GM15510 (cell line): Measurements from ENCODE around the gene PTPRT.

Source experiments
- POLR2A ChIP-seq: IDR thresholded peaks from 3 replicates; pipeline ENCODE4 v1.6.1; 2011; ENCODE audit warnings: borderline replicate concordance; ENCODE audit not compliant: insufficient read length; ENCODE audit errors: extremely low read depth

Gene PTPRT

DNA sequence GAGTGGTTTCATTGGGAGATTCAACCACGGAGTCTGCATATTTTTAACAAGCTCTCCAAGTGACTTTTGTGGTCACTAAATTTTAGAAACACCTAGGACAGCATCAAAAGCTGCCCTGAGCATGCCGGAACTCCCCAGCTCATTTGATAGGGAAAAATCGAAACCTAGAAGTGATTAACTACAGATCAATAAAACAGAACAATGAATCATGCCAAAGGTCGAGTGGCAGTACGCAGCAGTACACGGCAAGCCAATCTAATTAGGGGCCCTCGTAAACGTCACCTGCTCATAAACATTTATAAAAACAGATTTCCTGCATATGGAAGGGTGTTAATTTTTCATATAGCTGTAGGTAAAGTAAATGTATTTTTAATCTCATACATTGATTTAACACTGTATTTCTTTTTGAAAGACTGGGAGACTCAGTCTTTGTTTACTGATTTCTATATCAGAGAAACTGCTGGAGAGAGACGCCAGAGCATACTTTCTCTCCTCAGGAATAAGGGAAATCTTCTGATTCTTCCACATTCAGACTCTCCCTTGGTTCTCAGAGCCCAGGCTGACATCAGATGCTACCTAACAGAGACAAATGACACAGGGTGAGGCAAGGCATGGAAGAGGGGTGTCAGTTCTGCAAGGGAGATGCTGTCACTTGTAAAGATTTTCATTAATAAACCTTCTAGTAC, 232.5 kb downstream of the PTPRT start:
- TF ChIP-seq POLR2A = no peak

DNA sequence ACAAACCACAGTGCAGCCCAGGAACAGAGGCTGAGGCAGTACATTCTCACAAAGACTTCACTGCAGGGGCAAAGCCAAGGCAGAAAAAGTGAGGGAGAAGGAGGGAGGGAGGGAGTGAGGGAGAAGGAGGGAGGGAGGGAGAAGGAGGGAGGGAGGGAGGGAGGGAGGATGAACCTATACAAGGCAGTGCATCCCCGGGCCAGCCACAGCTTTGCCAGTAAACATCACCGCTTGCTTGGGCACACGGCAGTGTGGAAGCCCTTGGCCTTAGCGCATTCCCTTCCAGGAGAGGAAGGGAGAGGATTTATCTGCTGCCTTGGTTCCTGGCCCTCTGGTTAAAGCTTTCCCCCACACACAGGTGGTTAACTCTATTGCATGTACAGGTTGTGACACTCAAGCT, 234.0 kb downstream of the PTPRT start:
- no peak for TF ChIP-seq POLR2A

DNA sequence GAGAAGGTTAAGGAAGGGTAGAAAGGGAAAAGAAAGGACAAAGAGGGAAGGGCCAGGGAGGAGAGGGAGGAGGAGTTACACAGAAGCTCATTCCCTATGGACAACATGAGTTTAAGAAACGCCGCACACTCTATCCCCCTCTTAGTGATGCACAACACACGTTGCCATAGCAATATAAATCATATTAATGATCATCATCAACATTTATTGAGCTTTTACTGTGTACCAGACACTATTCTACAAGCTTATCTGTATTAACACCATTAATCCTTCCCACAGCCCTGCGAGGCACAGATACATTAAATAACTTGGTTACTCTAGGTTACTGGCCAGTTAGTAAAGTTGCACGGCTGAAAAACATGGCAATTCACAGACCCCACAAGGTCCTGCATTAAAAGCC, 234.8 kb downstream of the PTPRT start:
- no peak for TF ChIP-seq POLR2A

DNA sequence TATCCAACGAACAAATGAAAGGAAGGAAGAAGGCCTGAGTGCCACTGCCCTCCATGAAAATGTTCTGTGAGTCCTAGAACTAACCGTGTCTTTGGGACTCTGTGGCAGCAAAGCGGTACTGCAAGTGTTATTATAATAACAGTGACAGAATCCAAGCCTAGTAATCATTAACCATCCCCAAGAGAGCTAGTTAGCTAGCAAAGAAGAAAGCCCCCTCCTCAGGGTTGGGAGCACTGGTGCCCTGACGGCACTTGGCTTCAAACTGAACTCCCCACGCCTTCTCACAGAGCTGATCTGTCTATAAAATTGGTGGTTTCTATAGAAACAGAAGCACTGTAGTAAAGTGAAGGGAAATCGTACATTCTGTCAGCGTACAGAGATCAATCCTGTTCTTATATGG, 239.8 kb downstream of the PTPRT start:
- TF ChIP-seq POLR2A = no peak

DNA sequence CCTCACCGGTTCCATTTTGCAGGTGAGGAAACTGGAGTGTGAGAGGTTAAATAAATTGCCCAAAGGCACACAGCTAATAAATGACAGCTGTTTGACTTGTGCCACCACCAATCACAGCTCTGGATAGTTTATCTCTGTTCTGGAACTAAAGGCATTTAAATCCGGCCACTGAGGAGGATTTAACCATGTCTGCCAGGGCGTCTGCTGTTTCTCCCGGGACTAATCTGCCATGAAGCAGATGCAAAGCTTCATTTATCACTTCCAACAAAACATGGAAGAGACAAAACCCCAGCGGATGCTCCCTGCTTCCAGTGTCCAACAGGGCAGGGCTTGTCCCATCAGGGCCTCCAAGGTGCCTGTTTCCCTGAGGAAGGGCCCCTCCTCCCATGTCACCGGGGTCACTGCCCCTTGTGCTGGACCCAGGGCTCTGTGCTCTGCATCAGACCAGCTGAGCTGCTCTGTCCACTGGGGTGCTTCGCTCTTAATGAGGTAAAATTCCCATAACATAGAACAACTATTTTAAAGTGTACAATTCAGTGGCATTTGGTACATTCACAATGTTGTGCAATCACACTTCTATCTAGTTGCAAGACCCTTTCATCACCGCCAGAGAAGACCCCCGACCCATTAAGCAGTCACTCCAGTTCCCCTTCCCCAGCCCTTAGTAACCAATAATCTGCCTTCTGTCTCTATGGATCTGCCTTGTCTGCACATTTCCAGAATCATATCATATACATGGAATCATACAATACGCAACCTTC, 244.3 kb downstream of the PTPRT start:
- TF ChIP-seq POLR2A = no peak

DNA sequence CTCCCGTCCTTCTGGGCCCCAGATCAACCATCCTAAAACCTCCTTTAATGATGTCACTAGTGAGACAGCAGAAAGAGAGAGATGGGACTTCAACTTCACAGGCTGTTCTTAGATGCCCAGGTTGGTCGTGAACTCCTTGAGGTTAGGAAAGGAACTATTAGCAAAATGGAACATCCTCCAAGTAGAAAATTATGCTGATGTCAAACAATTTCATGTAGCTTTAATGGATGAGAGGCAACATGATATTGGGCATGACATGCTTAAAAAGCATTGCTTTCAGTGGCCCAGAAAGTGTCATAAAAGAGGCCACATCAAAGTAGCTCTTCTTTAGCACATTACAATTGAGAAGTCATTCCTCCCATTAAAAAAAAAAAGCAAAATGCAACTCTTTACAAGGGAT, 248.1 kb downstream of the PTPRT start:
- TF ChIP-seq POLR2A = no peak

DNA sequence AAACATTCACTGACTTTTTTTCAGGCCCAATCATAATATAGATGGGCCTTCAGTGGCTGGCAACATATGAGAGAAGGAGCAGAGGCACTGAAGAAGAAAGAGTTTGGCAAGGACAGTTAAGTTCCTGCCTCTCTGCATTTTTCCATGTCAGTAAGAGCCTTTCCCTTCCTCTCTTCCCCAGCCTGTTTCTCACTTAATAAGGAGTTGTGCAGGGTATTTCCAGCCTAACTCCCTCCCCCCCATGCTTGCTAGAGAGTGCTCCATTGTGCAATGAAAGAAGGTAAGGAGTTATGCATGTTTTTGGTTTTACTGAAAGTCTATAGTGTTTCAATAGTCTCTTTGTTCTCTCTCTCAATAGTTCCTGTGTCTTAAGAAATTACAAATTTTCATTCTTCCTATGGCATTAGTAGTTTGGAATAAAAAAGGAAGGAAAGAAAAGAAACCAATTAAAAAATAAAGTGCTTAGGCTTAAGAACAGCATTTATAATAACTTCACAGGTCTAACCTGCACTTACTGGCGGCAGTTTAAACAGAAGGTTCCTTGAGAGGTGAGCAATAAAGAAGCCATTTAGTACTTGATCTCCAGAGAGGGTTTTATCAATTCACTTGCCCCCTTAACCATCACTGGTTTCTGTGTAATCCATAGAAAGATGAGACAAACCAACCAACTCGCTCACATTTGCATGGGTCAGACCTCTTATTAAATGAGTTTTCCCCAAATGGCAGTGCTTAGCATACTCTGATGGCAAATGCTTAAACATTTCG, 251.1 kb downstream of the PTPRT start:
- TF ChIP-seq POLR2A = no peak

DNA sequence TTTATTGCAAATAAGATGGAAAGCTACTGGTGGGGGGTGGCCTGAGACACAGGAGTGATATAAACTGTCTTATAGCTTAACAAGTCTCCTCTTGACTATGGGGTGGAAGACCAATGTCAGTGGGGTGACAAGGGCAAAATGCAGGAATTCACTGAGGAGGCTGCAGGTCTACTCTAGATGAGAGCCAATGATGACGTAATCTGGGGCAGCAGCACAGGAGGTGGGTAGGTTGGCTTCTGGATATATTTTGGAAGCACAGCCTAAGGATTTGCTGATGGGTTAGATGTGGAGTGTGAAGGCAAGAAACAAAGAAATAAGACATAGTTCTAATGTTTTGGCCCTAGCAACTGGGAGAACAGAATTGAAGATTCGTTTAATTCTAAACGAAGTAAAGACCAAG, 253.2 kb downstream of the PTPRT start:
- TF ChIP-seq POLR2A = no peak

DNA sequence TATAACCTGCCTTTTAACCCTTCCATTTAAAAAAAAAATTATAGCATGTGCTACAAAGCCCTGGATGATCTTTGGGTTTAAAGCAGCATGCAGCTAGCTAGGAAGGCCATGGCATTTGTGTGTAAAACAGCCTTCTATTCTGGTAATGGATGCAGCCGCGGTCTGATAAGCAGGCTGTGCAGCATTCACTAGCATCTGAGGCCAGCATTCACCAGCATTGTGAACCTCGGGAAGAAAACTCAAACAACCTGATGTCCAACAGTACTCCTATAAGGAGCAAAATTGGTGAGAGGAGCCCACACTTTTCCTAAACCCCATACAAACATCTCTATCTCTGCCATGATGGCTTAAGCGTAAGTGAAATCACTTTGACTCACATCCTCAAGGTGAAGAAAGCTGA, 265.5 kb downstream of the PTPRT start:
- TF ChIP-seq POLR2A = no peak

DNA sequence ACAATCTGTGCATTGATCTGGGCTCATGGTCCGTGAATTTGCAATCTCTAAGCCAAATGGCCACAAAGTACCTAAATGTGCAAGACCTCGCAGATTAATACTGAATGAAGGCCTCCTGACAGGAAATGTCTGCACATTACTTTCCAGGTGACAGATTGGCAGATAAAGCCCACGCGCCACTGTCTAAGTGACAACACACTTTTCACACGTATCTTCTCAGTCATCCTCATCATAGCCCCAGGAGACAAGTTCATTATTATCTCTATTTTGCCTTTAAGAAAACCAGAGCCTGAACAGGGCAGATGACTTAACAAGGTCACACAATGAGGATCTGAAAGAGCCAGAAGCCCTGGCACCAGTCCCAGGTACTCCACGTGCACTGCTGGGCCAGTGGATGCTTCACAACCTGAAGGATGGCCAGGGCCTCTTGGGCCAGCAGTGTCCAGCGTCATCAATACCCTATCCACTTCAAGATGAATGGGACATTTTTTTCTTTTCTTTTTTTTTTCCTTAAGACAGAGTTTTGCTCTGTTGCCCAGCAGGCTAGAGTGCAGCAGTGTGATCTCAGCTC, 266.3 kb downstream of the PTPRT start:
- TF ChIP-seq POLR2A = no peak

DNA sequence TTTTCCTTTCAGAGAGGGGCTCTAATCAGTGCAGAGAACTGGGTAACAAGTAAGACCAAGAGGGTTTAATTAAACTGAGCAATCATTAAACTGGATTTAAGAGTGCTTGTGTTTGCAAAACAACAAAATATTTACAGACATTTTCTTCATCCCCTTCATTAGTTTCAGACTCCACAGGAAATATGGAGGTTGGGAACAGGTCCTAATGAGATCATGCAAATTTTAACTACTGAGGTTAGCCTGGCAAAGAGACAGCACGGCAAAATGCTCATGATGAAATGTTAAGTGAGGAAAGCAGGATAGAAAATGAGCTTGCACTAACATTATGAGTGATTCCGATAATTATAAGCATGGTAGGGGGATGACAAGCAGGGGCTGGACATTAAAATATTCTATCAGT, 268.9 kb downstream of the PTPRT start:
- no peak for TF ChIP-seq POLR2A

DNA sequence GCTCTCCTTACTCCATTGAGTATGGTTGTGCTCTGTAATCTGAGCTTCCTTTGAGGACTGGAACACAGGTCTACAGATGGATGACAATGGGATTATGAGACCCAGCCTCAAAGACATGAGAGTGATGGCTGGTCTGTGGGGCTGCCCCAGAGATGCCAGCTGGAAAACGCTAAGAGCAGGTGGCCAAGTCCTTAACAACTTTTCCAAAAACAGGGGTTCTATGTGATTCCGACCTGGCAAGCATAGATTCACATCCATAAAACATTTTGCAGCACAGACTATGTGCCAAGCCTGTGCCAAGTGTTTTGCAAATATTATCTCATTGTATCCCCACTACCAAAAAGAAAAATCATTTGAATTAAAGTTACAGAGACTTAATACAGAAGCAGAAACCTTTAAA, 270.4 kb downstream of the PTPRT start:
- no peak for TF ChIP-seq POLR2A

DNA sequence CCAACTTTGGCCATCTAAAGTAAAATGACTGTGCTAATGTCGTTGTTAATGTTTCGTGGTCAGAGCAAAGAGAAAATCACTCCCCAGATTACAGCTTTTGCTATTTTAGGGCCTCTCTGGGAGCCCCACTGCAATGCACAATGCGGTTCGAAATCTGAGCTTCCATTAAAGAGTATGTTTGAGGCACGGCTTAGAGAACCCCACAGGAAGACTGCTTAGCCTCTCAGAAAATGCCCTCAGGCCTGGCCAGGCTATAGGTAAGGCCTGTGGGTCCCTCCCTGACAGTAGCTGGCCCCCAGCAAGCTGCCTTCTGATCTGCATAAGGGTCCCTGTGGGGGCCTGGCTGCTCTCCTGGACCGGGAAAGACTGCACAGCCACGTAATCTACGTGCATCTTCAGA, 274.6 kb downstream of the PTPRT start:
- no peak for TF ChIP-seq POLR2A

DNA sequence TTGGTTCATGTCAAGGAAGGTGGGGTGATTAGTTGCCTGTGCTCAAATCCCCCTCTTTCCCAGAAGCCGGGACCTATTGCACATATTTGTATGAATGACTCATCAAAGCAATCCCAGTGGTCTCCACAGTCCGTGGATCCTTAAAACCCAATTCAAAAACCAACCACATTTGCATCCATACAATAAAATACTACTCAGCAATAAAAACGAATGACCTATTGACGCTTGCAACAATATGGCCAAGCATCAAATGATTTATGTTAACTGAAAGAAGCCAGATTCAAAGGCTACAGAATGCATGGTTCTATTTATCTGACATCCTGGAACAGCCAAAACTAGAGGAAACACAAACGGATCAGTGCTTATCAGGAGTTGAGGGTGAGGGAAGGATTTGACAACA, 275.4 kb downstream of the PTPRT start:
- TF ChIP-seq POLR2A = no peak

DNA sequence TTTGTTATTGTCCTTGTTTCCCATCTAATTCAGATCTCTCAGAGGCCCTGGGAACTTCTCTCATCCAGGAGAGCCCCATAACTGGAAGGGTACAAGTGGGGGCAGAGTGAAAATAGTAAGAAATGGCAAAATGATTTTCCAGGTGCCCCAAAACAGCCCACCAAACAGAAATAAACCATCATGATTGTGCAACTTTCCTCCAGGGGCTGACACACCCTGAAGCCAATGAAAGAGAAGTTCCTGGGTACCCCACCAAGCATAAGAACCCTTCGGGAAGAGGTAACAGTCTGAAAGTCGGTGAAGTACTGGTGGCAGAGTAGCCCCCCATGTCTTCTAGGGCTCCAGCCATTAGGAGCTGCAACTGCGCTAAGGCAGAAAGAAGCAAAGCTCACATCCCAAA, 282.0 kb downstream of the PTPRT start:
- no peak for TF ChIP-seq POLR2A
